Stimulated activated CD4-positive, alpha-beta T cell treated with anti-CD3 and anti-CD28 coated beads, Interleukin-15, amount 100 ng/mL, for 48 hours (primary cell): ENCODE results near the gene TGDS.

Experiments
- DNase-seq, 2 donors: peaks; one replicate each; pipeline ENCODE4 v3.0.0-alpha.2; 2020; ENCODE audit warnings: low read depth in 2 of 2

Gene TGDS

DNA sequence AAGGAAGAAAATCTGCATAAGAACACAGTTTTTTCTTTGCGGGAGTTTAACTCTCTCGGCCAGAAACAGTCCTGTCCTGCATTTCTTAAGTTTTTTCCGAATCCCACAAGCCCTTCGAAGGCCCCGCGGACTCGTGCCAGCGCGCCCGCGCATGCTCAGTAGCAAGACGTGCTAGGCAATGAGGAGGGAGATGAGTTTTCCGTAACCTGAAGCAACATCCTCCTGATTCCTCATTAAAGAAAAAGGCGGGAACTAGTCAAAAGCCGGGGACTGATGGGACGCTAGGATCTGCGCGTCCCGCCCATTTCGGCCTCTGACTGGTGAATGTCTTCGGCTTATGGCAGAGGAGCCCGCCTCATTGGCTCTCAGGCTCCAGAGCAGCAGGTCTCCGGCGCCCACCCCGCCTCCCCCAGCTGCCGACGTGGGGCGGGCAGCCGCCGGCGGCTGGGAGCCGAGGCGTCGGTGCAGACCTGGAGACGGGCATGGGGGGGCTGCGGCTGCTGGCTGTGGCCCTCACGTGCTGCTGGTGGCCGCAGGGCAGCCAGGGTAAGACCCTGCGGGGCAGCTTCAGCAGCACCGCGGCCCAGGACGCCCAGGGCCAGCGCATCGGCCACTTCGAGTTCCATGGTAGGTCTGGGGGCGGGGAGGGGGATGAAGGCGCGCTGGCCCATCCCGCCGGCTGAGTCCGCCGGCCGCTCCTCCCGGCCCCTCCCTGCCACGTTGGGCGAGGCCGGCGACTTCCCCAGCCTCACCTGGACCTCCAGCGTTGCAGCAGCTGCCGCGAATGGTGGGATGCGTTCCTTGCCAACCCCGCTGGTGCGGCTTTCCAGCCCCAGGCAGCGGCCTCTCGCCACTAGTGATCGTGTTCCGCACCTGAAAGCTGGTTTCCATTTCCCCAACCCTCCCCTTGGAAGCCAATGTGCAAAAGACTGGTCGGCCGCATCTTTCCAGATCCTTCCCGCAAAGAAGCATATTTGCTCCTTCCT is 5.8 kb upstream of the TGDS start, which contains the start of gene GPR180:
GPR180 (plus strand) TSS at position 412 of the 986 bp plus-strand sequence; CDS start at position 483, 71 bp downstream.
- DNase-seq, result peak; percentile 87 to 88

DNA sequence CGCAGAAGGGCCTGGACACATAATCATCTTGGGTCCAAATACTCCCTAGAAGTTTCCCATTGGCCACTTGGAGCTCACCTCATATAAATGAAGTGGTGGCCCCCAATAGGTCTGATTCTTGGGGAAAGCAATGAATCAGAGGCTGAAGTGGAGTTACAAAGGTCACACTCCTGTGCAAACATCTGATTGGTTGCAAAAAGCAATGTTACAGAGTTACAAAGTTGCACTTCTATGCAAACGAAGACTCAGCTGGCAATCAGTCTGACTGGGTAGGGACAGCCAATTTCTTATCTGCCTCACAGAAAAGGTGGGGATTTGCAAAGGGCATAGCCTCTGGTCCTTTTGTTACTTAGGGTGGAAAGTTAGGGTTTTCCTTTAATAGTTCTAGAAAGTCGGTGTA is 3.9 kb upstream of the TGDS start:
- no peak for DNase-seq

DNA sequence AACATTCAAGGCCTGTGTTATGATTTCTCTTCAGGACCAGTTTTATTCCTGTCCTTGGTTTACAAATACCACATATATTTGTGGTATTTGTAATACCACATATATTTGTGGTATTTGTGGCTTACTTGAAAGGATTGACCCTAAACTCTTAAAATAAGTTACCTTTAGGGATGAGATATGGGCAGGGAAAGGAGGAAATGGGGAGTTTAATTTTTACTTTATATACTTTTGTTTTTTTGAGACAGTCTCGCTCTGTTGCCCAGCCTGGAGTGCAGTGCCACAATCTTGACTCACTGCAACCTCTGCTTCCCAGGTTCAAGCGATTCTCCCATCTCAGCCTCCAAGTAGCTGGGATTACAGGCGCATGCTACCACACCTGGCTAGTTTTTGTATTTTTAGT is 2.3 kb upstream of the TGDS start:
- DNase-seq, result no peak

DNA sequence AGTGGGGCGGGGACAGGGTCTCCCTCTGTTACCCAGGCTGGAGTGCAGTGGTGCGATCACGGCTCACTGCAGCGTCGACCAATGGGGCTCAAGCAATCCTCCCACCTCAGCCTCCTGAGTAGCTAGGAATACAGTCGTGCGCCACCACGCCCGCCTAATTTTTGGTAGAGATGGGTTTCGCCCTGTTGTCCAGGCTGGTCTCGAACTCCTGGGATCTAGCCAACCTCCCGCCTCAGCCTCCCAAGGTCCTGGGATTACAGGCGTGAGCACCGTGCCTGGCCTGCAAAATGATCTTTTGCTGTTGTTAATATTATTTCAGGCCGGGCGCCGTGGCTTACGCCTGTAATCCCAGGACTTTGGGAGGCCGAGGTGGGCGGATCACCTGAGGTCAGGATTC is 621 bp upstream of the TGDS start:
- DNase-seq, result no peak

DNA sequence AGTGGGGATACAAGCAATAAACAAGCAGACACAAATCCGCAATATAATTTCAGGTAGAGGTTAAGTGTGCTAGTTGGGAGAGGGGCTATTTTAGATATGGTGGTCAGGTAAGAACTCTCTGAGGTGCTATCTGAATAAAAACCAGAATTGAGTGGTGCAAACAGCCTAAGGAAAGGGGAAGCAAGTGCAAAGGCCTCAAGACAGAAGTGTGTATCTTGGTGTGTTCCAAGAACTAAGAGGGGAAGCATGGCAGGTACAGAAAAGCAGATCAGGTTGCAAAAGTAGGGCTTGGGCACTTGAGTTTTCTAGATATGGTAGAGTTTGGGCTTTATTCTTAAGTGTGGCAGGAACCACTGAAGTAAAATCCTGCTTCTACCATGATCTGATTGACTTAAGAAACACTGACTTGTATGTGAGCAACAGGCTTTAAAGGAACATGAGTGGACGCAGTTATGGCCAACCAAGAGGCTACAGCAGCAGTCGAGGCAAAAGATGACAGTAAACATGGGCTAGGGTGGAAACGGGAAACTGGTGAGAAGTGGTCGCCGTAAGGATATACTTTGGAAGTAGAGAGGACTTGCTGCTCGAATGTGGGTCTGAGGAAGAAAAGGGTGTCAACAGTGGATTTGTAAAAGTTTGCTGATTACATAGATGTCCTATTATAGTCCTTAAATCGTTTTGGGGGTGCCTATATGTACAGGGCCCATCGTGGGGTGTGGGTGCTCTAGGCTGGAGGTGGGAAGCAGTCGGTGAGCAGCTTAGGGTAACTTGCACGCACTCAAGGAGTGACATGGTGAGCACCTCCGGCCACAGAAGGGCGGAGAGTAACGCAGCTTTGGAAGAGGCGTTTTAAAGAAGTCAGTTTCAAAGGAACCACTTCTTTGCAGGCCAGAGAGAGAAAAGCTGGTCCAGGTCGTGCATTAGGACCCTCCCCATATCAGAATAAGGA is 677 bp downstream of the TGDS start:
- DNase-seq, result no peak

DNA sequence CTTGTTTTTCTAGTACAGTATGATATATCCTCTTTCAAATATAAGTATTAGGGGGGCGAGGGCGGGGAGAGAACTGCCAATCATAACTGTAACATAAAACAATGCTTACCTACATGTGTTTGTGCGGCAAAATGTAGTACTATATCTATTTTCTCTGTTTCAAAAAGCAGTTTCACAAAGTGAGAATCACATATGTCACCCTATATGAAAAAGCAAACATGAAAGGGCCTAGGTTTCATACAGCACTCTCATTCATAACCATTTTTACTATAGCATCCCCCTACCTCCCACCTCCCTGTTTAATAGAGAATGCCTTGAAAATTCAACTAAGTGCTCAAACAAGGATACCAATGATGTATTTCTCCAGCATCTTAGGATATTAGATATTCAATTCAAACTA is 5.2 kb downstream of the TGDS start:
- DNase-seq, result no peak

DNA sequence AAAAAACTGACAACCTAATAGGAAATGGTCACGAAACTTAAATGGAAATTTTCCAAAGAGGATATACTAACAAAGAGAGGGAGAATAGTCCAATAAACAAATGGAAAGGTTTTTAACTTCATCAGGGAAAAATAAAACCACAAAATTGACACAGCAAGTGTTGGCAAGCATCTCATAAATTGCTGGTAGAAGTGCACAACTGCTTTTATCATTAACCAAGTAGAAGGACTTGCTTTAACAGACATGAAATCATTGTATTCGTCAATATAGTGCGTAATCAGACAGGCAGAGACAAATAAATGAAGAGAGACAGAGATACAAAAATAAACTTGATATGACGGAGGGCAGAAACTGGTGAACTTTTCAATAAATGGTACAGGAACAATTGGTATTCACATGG is 7.4 kb downstream of the TGDS start:
- DNase-seq, result no peak

DNA sequence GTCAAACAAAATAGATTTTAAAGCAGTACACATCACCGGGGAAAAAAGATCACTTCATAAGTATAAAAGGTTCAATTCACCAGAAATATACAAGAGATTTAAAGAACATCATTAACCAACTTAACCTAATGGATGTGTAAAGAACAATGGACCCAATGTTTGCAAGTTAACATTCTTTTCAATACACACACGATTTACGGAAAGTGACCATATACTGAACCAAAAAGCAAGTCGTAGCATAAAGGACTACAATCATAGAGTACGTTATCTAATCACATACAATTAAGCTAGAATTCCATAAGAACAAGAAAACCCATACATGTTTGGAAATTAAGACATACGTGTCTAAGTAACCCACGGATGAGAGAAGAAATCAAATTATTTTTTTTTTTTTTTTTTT is 9.6 kb downstream of the TGDS start:
- DNase-seq, result no peak

DNA sequence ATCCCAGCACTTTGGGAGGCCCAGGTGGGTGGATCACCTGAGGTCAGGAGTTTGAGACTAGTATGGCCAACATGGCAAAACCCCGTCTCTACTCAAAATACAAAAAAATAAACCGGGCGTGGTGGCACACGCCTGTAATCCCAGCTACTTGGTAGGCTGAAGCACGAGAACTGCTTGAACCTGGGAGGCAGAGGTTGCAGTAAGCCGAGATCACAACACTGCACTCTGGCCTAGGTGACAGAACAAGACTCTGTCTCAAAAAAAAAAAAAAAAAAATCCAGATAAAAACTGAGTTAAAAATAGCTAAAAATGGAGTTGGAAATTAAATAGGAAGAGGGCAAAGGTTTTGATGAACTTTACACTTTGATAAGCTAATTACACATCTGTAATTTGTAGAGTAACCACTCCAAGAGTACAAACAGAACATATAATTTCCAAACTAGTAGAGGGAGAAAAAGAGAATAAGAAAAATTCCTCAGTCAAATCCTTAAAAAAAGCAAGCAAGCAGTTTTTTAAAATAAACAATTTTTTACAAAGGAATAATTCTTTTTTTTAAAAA is 10.3 kb downstream of the TGDS start:
- no peak for DNase-seq

DNA sequence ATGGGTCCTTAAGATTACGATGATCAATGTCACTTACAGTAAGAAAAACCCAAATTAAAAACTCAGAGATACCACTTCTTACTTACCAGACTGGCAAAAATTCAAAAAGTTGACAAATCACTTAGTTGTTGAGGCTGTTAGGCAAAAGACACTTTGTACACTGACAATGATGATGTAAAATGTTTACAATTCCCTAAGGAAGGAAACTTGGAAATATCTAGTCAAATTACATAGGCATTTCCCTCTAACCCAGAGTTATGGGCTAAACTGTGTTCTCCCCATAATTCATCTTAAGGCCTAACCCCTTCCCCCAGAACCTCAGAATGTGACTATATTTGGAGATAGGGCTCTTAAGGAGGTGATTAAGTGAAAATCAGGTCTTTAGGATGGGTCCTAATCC is 12.0 kb downstream of the TGDS start:
- no peak for DNase-seq

DNA sequence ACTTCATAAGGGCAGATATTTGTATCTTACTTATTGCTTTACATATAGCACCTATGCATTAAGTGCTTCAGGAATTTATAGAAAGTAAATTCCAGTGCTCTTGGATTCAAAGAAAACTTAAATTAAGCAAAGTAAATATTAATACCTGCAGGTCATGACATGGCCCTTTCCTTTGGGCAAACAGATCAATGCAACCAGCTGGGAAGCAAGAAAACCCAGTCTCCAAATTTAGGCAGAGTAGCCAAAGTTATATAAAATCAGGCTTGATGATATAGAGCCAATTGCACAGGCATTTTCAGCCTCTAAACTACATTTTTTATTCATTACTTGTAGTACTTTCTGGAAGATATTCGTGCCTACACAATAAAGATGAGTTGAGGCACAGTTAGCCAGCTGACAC is 16.9 kb downstream of the TGDS start:
- no peak for DNase-seq

DNA sequence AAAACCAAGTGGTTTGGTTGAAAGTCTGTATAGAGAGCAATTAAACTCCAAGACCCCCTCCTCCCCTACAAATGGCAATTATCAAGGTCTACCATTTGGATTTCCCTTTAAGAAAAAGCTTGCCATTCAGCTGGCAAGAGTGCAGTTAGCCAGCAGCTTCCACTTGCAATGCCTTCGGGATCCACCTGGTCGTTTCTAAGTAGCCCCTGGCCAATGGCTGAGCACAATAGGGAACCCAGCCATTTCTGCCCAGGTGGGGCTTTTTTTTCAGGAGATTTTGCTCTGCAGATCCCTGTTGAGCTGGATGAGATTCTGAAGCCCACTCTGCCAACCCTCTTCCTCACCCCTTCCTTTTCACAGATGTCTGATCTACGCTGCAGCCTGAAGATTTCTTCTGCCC is 26.3 kb downstream of the TGDS start:
- no peak for DNase-seq

DNA sequence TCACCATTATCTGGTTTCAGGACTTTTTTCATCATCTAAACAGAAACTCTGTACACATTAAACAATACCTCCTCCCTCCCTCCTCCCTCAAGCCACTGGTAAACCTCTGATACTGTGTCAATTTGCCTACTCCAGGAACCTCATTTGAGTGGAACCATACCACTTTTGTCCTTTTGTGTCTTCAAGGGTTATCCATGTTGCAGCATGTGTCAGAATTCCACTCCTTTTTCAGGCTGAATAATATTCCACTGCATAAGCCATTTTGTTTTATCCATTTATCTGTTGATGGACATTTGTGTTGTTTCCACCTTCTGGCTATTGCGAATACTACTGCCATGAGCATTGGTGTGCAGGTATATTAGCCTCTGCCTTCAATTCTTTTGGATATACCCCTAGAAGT is 27.5 kb downstream of the TGDS start:
- no peak for DNase-seq

DNA sequence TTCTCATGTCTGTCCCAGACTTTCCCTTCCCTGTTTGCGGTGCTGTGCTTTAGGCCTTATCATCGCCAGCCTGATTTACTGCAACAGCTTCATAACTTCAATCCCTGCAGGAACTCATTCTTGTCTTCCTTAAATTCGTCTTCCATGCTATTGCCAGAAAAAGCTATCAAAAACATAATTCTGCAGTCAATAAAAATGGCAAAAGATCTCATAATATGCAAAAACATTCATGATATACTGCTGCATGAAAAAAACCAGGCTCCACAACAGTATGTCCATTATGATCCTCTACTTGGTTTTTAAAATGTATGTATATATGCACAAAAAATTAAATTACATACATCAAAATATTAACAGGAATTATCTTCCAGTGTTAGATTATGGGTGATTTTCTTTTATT is 28.4 kb downstream of the TGDS start:
- no peak for DNase-seq

DNA sequence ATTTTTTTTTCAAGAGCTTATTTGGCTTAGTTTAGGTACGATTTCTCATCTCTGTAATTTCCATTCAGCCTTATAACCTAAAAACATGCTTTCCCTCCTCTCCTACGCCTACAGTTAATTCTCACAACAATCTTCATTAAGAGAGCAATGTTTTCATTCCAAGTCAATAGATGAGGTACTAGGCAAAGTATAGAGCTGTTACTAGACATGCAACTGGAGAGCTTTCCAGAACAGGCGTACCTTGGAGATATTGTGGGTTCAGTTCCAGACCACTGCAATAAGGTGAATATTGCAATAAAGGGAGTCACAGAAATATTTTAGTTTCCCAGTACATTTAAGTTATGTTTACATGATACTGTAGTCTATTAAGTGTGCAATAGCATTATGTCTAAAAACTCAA is 34.8 kb downstream of the TGDS start:
- DNase-seq, result no peak

DNA sequence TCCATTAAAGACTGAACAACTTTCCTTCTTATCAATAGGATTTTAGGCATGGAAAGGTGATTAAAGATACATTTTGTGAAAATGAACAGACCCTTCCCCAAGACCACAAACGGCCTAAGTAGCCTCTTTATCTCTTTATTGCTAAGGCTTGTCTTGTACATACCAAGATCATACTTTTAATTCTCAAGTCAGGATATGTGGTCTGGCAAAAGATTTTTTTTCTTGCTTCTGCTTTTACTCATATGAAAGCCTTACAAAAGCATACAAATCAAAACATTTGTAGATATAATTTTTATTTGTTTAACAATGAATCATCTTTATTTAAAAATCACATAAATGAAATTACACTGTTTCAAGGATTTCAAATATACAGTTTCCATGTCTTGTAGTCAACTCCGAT is 35.8 kb downstream of the TGDS start:
- DNase-seq, result no peak

DNA sequence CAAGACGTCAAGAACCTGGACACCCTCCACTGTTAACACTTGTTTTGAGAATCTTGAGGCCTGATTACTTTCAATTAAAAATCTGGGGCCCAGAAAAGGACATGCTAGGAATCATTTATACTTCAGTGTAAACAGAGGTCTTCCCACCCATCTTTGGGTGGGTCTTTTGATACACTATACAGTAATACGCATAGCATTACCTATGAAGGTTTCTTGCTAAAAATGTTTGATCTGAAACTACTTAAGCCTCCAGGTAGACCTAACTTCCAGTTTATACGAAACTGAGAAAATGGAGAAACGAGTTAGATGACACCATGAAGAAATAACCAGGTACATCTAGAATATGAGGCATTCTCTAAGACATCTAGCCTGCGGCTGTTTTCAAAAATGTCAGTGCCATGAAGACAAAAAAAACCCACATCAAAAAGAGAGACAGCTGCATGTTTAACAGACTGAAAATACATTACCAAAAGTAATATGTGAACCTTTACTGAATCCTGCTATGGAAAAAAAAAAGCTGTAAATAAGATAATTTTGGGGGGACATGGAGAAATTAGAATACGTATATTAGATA is 36.6 kb downstream of the TGDS start:
- no peak for DNase-seq

DNA sequence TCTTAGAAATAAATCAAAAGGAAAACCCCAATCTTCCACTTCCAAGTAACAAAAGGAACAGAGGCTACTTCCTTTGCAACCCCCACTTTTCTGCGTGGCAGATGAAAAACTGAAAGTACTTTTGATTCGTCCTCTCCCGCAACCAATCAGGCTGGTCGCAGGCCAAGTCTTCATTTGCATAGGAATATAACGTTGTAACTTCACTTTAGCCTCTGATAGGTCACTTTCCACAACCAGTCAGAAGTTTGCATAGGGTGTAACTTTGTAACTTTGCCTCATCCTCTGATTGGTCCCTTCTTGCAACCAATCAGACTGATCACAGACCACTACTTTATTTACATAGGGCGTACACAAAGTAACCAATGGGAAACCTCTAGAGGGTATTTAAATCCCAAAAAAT is 37.2 kb downstream of the TGDS start:
- DNase-seq, result no peak

DNA sequence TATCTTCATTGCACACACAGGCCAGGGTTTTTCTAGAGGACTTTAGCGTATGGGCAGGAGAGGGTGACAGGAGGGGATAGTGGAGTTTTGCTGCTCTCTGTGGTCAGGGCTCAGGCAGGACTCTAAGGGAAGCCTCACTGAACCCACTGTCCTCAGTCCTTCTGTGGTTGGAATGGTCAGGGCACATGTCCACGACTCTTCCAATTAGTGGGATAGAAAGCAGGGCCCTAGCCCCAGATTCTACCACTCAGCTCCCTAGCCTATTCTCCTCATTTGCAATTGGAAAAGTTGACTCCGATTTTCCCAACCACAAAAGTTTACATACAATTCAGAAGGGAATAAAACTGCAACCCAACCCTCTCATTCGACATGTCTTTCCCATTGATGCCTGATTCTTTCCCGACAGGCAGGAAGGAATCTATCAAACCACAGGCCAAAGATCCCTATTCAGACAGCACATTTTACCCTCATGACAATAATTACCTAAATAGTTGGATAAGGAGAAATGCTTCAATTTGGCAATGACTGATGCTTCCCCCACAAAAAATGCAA is 38.2 kb downstream of the TGDS start:
- DNase-seq, result no peak

DNA sequence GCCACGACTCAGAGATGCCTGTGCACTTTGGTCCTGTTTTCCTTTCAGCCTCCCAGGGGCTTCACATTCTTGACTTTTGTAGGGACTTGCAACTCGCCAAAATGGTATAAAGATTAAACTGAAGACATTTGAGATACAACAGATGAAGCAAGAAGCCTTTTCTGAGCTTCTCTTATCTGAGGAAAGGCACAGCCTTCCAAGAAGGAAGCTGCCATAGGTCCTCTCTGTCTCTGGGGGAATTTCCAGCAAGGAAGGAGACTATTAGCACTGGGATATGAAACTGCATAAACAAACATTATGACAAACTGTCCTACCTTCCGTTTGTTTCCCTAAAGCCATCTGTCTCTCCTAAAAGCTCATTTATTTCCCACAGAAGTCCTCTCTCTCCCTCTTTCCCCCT is 39.3 kb downstream of the TGDS start:
- DNase-seq, result no peak

DNA sequence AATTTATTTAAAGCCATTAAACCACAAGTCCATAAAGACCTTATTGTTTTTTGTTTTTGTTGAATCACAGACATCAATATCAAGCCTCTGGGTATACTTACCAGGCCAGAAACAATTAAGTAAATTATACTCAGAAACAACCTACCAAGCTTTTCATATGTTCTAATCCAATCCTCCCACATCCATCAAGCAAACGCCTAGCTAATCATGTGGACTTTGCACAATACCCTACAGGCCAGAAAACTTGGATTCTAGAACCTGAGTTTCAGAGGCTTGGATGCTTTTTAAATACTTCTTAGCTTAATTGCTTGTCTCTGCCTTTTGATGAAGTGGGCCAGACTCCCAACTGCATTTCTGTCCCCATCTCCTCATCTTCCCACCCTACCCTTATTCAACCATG is 39.9 kb downstream of the TGDS start:
- DNase-seq, result no peak

DNA sequence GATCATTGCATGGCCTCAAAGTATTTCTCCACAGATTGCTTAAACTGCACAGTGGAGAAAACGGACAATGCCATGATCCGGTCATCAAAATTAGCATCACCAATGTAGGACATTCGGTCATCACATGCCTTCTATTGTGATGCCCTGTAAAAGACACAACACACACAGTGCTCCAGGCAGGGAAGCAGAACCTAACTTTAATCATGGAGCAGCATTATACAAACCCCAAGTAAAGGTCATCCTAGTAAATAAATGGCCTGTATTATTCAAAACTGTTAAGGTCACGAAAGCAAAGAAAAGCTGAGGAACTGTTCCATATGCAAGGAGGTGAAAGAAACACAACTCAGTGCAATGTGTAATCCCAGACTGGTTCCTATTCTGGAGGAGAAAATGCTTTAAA is 42.2 kb downstream of the TGDS start:
- no peak for DNase-seq
